Measurements from ENCODE around the gene SLMAP.

The SLMAP gene

DNA sequence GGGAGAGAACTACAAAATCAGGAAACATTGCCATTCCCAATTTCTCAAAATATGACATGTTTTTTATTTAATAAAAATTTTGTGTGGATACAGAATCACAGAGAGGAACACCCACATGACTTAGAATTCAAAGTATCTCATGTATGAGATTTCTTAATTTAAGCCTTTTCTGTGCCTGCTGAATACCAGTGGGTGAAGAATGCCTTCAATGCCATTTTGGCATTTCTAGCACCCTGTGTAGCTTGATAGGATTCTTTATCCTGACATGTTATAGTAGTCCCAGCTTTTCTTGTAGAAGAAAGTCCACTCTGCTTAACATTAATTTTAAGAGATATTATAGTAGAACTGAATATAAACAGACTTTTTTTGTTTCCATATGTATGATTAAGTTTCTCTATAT, 3.1 kb upstream of the SLMAP start:
- DNase-seq (ENCODE audit: low spot score) = no peak

GRCh38 chr3:57755368-57755675, 787 bp upstream of the SLMAP start:
- peak; percentile 27 for DNase-seq (ENCODE audit: low spot score)

DNA sequence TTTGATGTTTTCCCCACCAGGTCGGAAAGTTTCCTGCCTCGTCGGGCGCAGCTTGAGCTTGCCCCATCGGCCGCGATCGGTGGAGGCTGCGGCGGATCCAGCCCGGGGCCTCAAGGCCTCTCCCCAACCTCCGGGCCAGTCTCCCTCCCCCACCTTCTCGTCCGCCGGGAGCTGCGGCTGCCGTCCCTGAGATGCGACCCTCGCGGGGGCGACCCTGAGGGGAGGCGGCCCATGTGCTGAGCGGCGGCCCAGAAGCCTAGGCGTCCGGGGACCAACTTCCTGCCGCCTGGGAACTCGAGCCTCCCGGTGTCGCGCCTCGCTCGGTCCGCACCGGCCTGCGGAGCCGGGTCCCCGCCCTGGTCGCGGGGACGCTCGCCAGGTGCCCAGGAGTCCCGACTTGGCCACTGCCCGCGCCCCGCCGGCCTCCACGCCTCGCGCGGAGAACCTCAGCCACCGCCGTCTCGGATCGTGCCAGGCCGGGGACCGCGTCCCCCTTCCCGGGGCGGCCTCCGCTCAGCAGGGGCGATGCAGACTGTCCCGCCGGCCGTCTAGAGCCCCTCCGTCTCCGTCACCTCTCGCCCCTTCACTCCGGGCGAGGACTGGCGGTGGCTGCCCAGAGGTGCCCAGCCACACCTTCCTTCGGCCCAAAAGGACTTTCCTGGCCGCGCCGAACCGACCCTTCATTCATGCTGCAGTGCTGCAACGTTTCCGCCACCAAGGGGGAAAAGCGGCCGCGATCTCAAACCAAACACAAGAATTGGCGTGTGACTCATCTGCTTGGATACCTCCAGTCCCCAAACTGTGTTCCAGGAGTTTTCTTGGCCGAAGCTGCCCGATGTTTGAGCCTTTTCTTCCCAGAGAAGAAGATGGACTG, 656 bp downstream of the SLMAP start:
- peak; percentile 77 for DNase-seq (ENCODE audit: low spot score)

GRCh38 chr3:57757642-57758297, 1.7 kb downstream of the SLMAP start:
- peak; percentile 19 for DNase-seq (ENCODE audit: low spot score)

GRCh38 chr3:57758686-57759085, 2.6 kb downstream of the SLMAP start:
- no peak for DNase-seq (ENCODE audit: low spot score)

GRCh38 chr3:57764794-57765193, 8.7 kb downstream of the SLMAP start:
- DNase-seq (ENCODE audit: low spot score) = no peak

- DNase-seq (ENCODE audit: low spot score) = no peak
These were observed 12.5 kb downstream of the SLMAP start for GRCh38 chr3:57768595-57768994.

DNA sequence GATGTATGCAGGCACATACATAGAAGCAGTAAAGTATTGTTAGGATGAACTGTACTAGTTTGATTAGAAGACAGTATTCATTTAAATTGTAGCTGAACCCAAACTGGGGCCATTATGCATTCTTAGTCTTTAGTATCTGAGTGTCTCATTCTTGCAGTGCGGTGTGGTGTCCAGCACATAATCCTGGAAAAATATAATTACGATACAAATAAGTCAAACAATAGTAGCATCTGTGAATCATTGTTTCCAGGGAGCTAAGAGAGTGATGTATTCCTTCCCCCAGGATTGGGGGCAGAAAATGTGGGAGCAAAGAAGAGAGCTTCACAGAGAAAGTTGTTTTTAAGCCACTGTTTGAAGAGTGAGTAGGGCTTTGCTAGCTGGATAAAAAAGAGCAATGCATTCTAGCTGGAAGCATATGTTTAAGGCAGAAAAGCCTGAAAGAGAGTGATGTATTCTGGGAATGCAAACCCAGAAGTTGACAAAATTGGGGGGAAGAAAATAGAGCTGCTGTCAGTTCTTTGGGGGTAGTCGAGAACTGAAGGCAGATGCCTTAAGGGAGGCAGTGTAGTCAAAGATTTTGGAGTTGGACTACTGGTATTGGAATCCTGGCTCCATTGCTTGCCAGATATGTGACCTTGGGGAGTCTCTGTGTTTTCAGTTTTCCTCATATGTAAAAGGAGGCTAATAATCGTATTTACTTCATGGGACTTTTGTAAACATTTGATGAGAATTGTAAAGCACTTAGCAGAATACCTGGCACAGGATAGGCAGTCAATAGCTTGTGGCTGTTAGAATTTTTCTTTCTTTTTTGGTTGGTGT, 14.1 kb downstream of the SLMAP start:
- DNase-seq (ENCODE audit: low spot score) = no peak

DNA sequence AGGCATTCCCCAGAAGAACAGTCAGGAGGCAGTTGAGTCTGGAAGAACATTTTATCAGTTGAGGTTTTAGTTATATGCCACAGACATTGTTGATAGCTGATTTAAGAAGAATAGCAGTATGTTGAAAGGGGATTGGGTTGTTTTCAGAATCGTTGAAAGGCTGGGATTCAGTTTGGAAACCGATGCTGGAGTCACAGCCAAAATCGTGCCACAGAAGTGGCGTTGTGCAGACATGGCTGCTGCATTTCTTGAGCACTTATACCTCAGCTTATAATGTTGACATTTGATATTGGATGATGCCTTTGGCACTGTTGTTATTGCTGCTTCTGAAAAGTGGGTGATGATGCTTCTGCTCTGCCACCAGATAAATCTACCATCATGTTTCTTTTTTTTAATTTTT, 16.1 kb downstream of the SLMAP start:
- no peak for DNase-seq (ENCODE audit: low spot score)

DNA sequence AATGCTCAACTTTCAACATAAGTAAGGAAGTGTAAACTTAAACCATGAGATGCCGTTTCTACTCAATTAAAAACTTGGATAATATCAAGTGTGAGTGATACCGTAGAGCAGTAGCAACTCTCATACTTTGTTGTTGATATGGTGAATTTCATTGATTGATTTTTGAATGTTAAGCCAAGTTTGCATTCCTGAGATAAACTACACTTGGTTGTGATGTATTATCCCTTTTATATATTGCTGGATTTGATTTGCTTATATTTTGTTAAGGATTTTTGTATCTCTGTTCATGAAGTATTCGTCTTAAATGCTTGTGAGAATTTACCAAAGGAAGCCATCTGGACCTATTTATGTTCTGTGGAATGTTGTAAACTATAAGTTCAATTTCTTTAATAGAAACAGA, 21.7 kb downstream of the SLMAP start:
- DNase-seq (ENCODE audit: low spot score) = peak; percentile 11

DNA sequence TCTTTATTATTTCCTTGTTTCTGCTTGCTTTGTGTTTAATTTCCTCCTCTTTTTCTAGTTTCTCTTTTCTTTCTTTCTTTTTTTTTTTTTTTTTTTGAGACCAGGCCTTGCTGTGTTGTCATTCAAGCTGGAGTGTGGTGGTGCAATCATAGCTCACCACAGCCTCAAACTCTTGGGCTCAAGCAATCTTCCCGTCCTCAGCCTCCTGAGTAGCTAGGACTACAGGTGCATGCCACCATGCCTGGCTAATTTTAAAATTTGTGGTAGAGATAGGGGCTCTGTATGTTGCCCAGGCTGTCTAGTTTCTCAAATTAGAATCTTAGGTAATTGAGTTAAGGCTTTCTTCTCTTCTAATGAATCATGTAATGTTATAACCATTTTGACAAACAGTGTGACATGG, 22.4 kb downstream of the SLMAP start:
- no peak for DNase-seq (ENCODE audit: low spot score)

- DNase-seq (ENCODE audit: low spot score) = no peak
These were observed 23.6 kb downstream of the SLMAP start for GRCh38 chr3:57779666-57780065.

DNA sequence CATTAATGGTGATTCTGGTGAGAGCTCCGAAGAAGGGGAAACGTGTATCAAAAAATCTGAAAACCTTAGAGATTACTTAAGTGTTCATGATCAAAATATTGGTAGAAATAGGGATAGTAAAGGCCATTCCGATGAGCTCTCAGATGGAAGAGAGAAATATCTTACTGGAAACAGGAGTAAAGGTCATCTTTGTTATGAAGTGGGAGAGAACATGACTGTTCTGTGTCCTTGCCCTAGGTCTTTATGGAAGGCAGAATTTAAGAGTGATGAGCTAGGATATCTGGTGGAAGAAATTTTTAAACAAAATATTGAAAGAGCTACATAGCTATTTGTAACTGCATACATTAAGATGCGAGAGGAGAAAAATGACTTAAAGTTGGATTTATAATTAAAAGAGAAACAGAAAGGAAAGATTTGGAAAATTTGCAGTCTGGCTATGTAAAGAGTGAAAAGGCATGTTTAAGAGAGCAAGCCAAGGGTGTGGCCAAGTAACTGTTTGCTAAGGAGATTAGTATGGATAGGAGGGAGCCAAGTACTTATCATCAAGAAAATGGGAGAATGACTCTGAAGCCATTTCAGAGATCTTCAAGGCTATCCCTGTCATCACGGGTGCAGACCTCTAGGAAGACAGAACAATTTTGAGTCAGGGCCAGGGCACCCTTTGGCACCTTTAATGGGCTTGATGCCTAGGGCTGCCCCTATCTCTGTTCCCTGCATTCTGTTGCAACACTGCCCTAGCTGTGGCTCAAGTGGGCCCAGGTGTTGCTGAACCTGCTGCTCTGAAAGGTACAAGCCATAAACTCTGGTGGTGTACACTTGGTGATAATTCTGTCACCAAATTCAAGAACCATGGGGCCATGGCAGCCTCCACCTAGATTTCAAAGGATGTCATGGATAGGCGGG, 27.3 kb downstream of the SLMAP start:
- no peak for DNase-seq (ENCODE audit: low spot score)

GRCh38 chr3:57784089-57784735, 28.1 kb downstream of the SLMAP start:
- no peak for DNase-seq (ENCODE audit: low spot score)

- DNase-seq (ENCODE audit: low spot score) = no peak
These were observed 29.3 kb downstream of the SLMAP start for GRCh38 chr3:57785446-57785845.

GRCh38 chr3:57787867-57788623, 31.9 kb downstream of the SLMAP start:
- DNase-seq (ENCODE audit: low spot score) = no peak

GRCh38 chr3:57788624-57789018, 32.5 kb downstream of the SLMAP start:
- no peak for DNase-seq (ENCODE audit: low spot score)

DNA sequence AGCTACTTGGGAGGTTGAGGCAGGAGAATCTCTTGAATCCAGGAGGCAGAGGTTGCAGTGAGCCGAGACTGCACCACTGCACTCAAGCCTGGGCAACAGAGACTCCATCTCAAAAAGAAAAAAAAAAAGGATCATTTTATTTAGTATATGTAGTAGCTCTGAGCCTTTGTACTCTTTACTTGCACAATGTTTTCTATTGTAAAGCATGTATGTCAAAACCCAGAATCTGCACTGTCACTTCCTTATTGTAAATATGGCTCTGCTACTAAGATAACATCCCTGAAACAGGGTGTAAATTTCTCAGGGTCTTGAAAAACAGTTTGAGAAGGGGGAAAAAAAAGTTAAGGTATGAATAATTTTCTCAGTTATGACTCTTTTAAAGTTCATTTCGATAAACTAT, 35.1 kb downstream of the SLMAP start:
- DNase-seq (ENCODE audit: low spot score) = no peak

DNA sequence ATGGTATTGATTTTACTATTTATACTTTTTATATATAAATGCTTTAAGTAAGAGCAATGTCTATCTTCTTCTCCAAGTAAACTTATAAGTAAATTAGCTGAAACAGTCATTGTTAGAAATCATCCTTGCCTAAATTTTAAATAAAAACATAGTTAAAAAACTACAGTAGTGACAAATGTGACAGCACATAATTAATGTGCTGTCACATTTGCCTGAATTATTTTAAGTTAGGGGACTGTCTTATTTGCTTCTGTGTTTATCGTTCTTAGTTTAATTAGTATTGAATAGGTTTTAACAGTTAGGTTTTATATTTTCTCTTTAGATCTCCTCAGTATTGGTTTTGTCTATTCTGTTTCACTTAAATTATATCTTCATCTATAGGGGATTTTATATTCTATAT, 36.1 kb downstream of the SLMAP start:
- no peak for DNase-seq (ENCODE audit: low spot score)

- peak; percentile 17 for DNase-seq (ENCODE audit: low spot score)
These were observed 37.7 kb downstream of the SLMAP start for GRCh38 chr3:57793737-57794187.

- no peak for DNase-seq (ENCODE audit: low spot score)
These were observed 38.4 kb downstream of the SLMAP start for GRCh38 chr3:57794501-57794900.
